ENCODE data around the gene DPEP1.
"Not testable (repeated sequence)": the region's sequence is repeated elsewhere in the genome, so short reads cannot be mapped to it uniquely, and the experiment has no call there.

Gene DPEP1

GRCh38 chr16:89655062-89655643, 41.7 kb downstream of the DPEP1 start:
- ChIA-PET POLR2A (no interaction called here), CTCF (interaction anchor here (3.6 kb wide), 1 partner anchor 14 kb away, joined by 8 read pairs; no protein-coding TSS in a partner anchor)
- no peak for DNase-seq (ENCODE audit: extremely low spot score)
- TF ChIP-seq CTCF (IDR thresholded peaks at IDR 0.05; ENCODE audit: control extremely low read depth, extremely low read depth, low read depth, missing control alignments), result no peak

- ChIA-PET POLR2A (no interaction called here), CTCF (interaction anchor here (1.7 kb wide), 1 partner anchor 15 kb away, joined by 6 read pairs; no protein-coding TSS in a partner anchor)
- no peak for TF ChIP-seq CTCF (IDR thresholded peaks at IDR 0.05; ENCODE audit: control extremely low read depth, extremely low read depth, low read depth, missing control alignments)
- DNase-seq (ENCODE audit: extremely low spot score), result no peak
These were observed 43.1 kb downstream of the DPEP1 start for GRCh38 chr16:89656435-89657121.

- CTCF ChIA-PET, result interaction anchor here (0.8 to 2.2 kb wide), 4 partner anchors 13 to 43 kb away, joined by 3 to 8 read pairs (median 4); partner anchors contain the start of gene SPATA2L
- POLR2A ChIA-PET, result interaction anchor here (0.6 kb wide), 1 partner anchor 24 kb away, joined by 4 read pairs; no protein-coding TSS in a partner anchor
- peak; percentile 99 for DNase-seq (ENCODE audit: extremely low spot score)
- no peak for TF ChIP-seq CTCF (IDR thresholded peaks at IDR 0.05; ENCODE audit: control extremely low read depth, extremely low read depth, low read depth, missing control alignments)
These were observed 44.2 kb downstream of the DPEP1 start, which contains the start of the genes CHMP1A and SPATA33 for GRCh38 chr16:89657442-89658220. Gene CHMP1A (minus strand): TSS chr16:89657708. CDS start chr16:89657588, 120 bp downstream. Gene SPATA33 (plus strand): TSS chr16:89657836. CDS start chr16:89657912, 76 bp downstream.

DNA sequence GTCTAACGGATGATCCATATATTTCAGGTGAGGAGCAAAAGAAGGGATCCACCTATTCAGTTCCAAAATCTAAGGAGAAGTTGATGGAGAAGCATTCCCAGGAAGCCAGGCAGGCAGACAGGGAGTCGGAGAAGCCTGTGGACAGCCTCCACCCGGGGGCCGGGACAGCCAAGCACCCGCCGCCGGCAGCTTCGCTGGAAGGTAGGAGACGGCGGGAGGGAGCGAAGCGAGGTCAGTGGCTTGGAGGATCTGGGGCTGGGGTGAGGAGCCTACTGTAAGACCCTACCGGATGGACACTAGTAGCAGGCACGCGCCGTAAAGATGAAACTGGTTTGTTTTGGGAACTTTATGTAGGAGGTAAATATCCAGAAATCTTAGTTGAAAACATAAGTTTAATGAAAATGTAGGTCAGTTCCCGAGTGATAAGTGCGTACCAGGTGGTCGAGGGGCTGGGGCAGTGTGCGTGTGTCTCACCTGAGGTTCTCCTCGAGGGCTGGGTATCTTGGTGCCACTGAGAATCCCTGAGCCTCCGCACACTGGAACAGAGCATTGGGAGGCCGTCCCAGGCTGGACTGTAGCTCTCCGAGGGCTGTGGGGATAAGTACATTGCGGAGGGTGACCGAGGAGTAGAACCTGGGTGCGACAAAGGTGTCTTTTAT, 44.9 kb downstream of the DPEP1 start:
- CTCF ChIA-PET, result interaction anchor here (0.8 to 2.2 kb wide), 6 partner anchors 10 to 43 kb away, joined by 3 to 8 read pairs (median 4); partner anchors contain the start of gene SPATA2L
- no peak for DNase-seq (ENCODE audit: extremely low spot score)
- TF ChIP-seq CTCF (IDR thresholded peaks at IDR 0.05; ENCODE audit: control extremely low read depth, extremely low read depth, low read depth, missing control alignments), result no peak
- POLR2A ChIA-PET, result interaction anchor here (0.6 kb wide), 1 partner anchor 25 kb away, joined by 4 read pairs; no protein-coding TSS in a partner anchor

DNA sequence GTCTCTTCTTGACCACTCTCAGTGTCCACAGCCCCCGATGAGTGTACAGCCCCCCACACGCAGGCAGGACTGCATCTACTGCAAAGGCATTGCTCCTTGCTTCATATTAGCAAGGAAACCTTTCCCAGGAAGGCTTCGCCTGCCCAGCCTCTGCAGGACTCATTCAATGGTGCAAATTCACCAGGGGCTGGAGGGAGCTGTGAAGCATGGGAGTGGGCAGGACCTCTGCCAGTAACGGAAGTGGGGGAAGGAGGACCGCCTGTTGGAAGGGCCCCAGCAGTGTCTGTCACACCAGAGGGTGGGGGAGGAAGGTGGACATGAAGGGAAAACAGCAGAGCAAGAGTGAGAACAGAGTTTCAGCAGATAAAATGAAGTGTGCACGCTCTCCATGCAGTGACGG, 46.7 kb downstream of the DPEP1 start:
- no peak for TF ChIP-seq CTCF (IDR thresholded peaks at IDR 0.05; ENCODE audit: control extremely low read depth, extremely low read depth, low read depth, missing control alignments)
- no peak for DNase-seq (ENCODE audit: extremely low spot score)
- POLR2A ChIA-PET, result no interaction called here
- CTCF ChIA-PET, result interaction anchor here (2.2 kb wide), 1 partner anchor 8 kb away, joined by 8 read pairs; no protein-coding TSS in a partner anchor

DNA sequence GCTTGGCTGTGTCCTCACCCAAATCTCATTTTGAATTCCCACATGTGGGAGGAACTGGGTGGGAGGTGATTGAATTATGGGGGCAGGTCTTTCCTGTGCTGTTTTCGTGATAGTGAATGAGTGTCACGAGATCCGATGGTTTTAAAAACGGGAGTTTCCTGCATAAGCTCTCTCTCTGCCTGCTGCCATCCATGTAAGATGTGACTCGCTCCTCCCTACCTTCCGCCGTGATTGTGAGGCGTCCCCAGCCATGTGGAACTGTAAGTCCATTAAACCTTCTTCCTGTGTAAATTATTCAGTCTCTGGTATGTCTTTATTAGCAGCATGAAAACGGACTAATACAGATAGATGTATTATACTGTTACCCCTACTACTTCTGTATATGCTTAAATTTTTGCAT, 47.8 kb downstream of the DPEP1 start:
- no peak for TF ChIP-seq CTCF (IDR thresholded peaks at IDR 0.05; ENCODE audit: control extremely low read depth, extremely low read depth, low read depth, missing control alignments)
- CTCF ChIA-PET, result no interaction called here
- DNase-seq (ENCODE audit: extremely low spot score), result no peak
- POLR2A ChIA-PET, result no interaction called here

GRCh38 chr16:89664238-89664637, 50.8 kb downstream of the DPEP1 start:
- DNase-seq (ENCODE audit: extremely low spot score); POLR2A ChIA-PET: not testable (repeated sequence)
- CTCF ChIA-PET, result interaction anchor here (0.7 to 1.1 kb wide), 3 partner anchors 9 to 22 kb away, joined by 3 read pairs; no protein-coding TSS in a partner anchor
